GM23338 (cell line): Measurements from ENCODE around the gene RDH5. TPM values are rescaled to one million over a fixed set of nuclear protein-coding genes. Genes with fewer than 3 reads are reported as not detected.
A peak's percentile ranks its signal among the peaks of the same experiment; 100 is the strongest.

Experiments
- ATAC-seq: fragments of 200-7000 bp; cut with Tn5 transposase; 3 replicates; pipeline ENCODE4 v1.9.1; 2020
- DNase-seq: peaks from one replicate; pipeline ENCODE4 v3.0.0-alpha.2; 2015; ENCODE audit warnings: low spot score
- H2AFZ ChIP-seq: fragments of 200-600 bp; sonication (generic); 2 replicates; pipeline ENCODE4 v1.8.0; 2016; ENCODE audit warnings: antibody characterized with exemption, mild to moderate bottlenecking, moderate library complexity
- H3F3A ChIP-seq: fragments of 200-600 bp; sonication (generic); replicated peaks from 2 replicates; pipeline ENCODE4 v1.8.0; 2017; ENCODE audit warnings: antibody characterized with exemption, mixed run types, low read depth
- H3K27ac ChIP-seq: fragments of 200-600 bp; sonication (generic); 2 replicates; pipeline ENCODE4 v1.6.1; 2016; ENCODE audit warnings: low read depth
- H3K27me3 ChIP-seq: fragments of 200-600 bp; sonication (generic); 2 replicates; pipeline ENCODE4 v1.8.0; 2016; ENCODE audit warnings: mild to moderate bottlenecking, mixed run types, moderate library complexity; ENCODE audit not compliant: insufficient read depth
- H3K36me3 ChIP-seq: fragments of 200-600 bp; sonication (generic); 2 replicates; pipeline ENCODE4 v1.8.0; 2016; ENCODE audit warnings: mild to moderate bottlenecking; ENCODE audit not compliant: insufficient read depth
- H3K4me1 ChIP-seq: fragments of 200-600 bp; sonication (generic); 2 replicates; pipeline ENCODE4 v1.8.0; 2016; ENCODE audit warnings: mild to moderate bottlenecking, moderate library complexity; ENCODE audit not compliant: insufficient read depth
- H3K4me2 ChIP-seq: fragments of 200-600 bp; sonication (generic); 2 replicates; pipeline ENCODE4 v1.7.1; 2017; ENCODE audit warnings: mixed run types
- H3K4me3 ChIP-seq: fragments of 200-600 bp; sonication (generic); 2 replicates; pipeline ENCODE4 v1.6.1; 2016; ENCODE audit warnings: mixed run types
- H3K79me2 ChIP-seq: fragments of 200-600 bp; sonication (generic); replicated peaks from 2 replicates; pipeline ENCODE4 v1.8.0; 2017; ENCODE audit warnings: mild to moderate bottlenecking; ENCODE audit not compliant: insufficient read depth
- H3K9me2 ChIP-seq: fragments of 200-600 bp; sonication (generic); 2 replicates; pipeline ENCODE4 v1.8.0; 2017; ENCODE audit not compliant: insufficient read depth
- H4K20me1 ChIP-seq: fragments of 200-600 bp; sonication (generic); replicated peaks from 2 replicates; pipeline ENCODE4 v1.8.0; 2017; ENCODE audit warnings: mild to moderate bottlenecking; ENCODE audit not compliant: insufficient read depth
- H3K27ac Mint-ChIP-seq: 2 replicates; pipeline ENCODE4 v1.8.0; 2020; ENCODE audit warnings: inconsistent platforms, mild to moderate bottlenecking, moderate library complexity, mixed read lengths
- H3K27me3 Mint-ChIP-seq: 3 replicates; pipeline ENCODE4 v1.8.0; 2022; ENCODE audit warnings: low read depth, mild to moderate bottlenecking, moderate library complexity, mixed read lengths, inconsistent platforms; ENCODE audit not compliant: insufficient read depth, poor library complexity
- H3K36me3 Mint-ChIP-seq: 3 replicates; pipeline ENCODE4 v1.8.0; 2021; ENCODE audit warnings: low read depth, mild to moderate bottlenecking, inconsistent platforms, moderate library complexity, mixed read lengths
- H3K4me1 Mint-ChIP-seq: 3 replicates; pipeline ENCODE4 v1.8.0; 2020; ENCODE audit warnings: mild to moderate bottlenecking, inconsistent platforms, mixed read lengths
- H3K4me3 Mint-ChIP-seq: 3 replicates; pipeline ENCODE4 v1.8.0; 2021; ENCODE audit warnings: moderate library complexity, mild to moderate bottlenecking, inconsistent platforms, mixed read lengths
- H3K9me3 Mint-ChIP-seq: 3 replicates; pipeline ENCODE4 v1.8.0; 2020; ENCODE audit warnings: moderate library complexity, mild to moderate bottlenecking, inconsistent platforms, mixed read lengths
- EZH2phosphoT487 ChIP-seq: fragments of 200-600 bp; sonication (generic); IDR thresholded peaks from one replicate; pipeline ENCODE4 v1.8.1; 2018; ENCODE audit warnings: antibody characterized with exemption; ENCODE audit not compliant: unreplicated experiment
- JUNB ChIP-seq: IDR thresholded peaks from one replicate; pipeline ENCODE4 v1.6.1; 2016; ENCODE audit warnings: antibody characterized with exemption; ENCODE audit not compliant: unreplicated experiment
- NANOG ChIP-seq: IDR thresholded peaks from 2 replicates; pipeline ENCODE4 v1.6.1; 2016; ENCODE audit warnings: antibody characterized with exemption, borderline replicate concordance
- POLR2AphosphoS5 ChIP-seq: IDR thresholded peaks from 2 replicates; pipeline ENCODE4 v1.6.1; 2016; ENCODE audit warnings: antibody characterized with exemption, low read depth
- STAT1 ChIP-seq: IDR thresholded peaks from one replicate; pipeline ENCODE4 v1.6.1; 2016; ENCODE audit warnings: antibody characterized with exemption; ENCODE audit not compliant: unreplicated experiment
- polyA plus RNA-seq: library from polyadenylated mRNA; unstranded; fragments of >200 nt; fragmentation: Nextera tagmentation; extraction: Ambion mirVana; gene quantifications from 2 replicates; pipeline ENCODE4 v1.2.1, GENCODE V29; 2016
- total RNA-seq: library from RNA; depleted of rRNA; stranded (reverse); fragments of >200 nt; shearing (Covaris generic); gene quantifications from 2 replicates; pipeline ENCODE4 v1.2.3, GENCODE V29; 2014
- TF ChIP-seq, protein P1 (sequence below): IDR thresholded peaks from 2 replicates; pipeline ENCODE4 v1.6.1; 2016; ENCODE audit warnings: antibody characterized with exemption
- TF ChIP-seq, protein P2 (sequence below): fragments of 250-450 bp; sonication (Bioruptor Pico); IDR thresholded peaks from 2 replicates; pipeline ENCODE4 v1.5.0; 2020; ENCODE audit warnings: mild to moderate bottlenecking, moderate library complexity
- TF ChIP-seq, protein P3 (sequence below), 2 experiments: fragments of 200-600 bp in 1 of 2; sonication (generic) in 1 of 2; conservative IDR thresholded peaks; 2 replicates each; pipeline versions ENCODE4 v1.5.1 to v1.6.1; 2016 to 2017; ENCODE audit warnings: antibody characterized with exemption in 2 of 2, low read depth in 2 of 2, mild to moderate bottlenecking in 2 of 2, moderate library complexity in 1 of 2
- TF ChIP-seq, protein P4 (sequence below): IDR thresholded peaks from one replicate; pipeline ENCODE4 v1.6.1; 2018; ENCODE audit warnings: antibody characterized with exemption; ENCODE audit not compliant: unreplicated experiment

Gene RDH5
- total and polyA plus RNA-seq, 2 experiments from 2014 or later: 3.9 to 7.5 TPM

DNA sequence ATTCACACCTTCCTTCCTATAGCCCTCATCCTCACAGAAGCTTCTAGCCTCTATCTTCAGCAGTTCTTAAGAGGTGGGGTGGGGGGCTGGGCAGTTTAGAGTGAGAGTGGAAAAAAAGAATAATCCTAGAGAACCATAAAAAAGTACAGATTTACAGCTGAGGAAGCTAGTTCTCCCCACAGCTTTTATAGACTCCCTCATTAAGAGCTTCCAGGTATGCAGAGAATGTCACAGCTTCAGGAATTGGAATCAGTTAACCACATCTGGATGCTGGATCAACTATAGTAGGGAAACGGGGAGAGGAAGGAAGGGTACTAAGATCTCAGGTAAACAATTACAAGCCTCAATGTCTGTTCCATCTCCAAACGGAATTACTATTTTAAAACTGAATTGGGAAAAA lies 35.1 kb downstream of the RDH5 start (continued):
- TF ChIP-seq, protein P1, sequence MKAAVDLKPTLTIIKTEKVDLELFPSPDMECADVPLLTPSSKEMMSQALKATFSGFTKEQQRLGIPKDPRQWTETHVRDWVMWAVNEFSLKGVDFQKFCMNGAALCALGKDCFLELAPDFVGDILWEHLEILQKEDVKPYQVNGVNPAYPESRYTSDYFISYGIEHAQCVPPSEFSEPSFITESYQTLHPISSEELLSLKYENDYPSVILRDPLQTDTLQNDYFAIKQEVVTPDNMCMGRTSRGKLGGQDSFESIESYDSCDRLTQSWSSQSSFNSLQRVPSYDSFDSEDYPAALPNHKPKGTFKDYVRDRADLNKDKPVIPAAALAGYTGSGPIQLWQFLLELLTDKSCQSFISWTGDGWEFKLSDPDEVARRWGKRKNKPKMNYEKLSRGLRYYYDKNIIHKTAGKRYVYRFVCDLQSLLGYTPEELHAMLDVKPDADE: no peak
- TF ChIP-seq, protein P2, sequence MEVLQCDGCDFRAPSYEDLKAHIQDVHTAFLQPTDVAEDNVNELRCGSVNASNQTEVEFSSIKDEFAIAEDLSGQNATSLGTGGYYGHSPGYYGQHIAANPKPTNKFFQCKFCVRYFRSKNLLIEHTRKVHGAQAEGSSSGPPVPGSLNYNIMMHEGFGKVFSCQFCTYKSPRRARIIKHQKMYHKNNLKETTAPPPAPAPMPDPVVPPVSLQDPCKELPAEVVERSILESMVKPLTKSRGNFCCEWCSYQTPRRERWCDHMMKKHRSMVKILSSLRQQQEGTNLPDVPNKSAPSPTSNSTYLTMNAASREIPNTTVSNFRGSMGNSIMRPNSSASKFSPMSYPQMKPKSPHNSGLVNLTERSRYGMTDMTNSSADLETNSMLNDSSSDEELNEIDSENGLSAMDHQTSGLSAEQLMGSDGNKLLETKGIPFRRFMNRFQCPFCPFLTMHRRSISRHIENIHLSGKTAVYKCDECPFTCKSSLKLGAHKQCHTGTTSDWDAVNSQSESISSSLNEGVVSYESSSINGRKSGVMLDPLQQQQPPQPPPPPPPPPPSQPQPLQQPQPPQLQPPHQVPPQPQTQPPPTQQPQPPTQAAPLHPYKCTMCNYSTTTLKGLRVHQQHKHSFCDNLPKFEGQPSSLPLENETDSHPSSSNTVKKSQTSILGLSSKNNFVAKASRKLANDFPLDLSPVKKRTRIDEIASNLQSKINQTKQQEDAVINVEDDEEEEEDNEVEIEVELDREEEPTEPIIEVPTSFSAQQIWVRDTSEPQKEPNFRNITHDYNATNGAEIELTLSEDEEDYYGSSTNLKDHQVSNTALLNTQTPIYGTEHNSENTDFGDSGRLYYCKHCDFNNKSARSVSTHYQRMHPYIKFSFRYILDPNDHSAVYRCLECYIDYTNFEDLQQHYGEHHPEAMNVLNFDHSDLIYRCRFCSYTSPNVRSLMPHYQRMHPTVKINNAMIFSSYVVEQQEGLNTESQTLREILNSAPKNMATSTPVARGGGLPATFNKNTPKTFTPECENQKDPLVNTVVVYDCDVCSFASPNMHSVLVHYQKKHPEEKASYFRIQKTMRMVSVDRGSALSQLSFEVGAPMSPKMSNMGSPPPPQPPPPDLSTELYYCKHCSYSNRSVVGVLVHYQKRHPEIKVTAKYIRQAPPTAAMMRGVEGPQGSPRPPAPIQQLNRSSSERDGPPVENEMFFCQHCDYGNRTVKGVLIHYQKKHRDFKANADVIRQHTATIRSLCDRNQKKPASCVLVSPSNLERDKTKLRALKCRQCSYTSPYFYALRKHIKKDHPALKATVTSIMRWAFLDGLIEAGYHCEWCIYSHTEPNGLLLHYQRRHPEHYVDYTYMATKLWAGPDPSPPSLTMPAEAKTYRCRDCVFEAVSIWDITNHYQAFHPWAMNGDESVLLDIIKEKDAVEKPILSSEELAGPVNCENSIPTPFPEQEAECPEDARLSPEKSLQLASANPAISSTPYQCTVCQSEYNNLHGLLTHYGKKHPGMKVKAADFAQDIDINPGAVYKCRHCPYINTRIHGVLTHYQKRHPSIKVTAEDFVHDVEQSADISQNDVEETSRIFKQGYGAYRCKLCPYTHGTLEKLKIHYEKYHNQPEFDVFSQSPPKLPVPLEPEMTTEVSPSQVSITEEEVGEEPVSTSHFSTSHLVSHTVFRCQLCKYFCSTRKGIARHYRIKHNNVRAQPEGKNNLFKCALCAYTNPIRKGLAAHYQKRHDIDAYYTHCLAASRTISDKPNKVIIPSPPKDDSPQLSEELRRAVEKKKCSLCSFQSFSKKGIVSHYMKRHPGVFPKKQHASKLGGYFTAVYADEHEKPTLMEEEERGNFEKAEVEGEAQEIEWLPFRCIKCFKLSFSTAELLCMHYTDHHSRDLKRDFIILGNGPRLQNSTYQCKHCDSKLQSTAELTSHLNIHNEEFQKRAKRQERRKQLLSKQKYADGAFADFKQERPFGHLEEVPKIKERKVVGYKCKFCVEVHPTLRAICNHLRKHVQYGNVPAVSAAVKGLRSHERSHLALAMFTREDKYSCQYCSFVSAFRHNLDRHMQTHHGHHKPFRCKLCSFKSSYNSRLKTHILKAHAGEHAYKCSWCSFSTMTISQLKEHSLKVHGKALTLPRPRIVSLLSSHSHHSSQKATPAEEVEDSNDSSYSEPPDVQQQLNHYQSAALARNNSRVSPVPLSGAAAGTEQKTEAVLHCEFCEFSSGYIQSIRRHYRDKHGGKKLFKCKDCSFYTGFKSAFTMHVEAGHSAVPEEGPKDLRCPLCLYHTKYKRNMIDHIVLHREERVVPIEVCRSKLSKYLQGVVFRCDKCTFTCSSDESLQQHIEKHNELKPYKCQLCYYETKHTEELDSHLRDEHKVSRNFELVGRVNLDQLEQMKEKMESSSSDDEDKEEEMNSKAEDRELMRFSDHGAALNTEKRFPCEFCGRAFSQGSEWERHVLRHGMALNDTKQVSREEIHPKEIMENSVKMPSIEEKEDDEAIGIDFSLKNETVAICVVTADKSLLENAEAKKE (CRISPR knock-in tag): no peak

DNA sequence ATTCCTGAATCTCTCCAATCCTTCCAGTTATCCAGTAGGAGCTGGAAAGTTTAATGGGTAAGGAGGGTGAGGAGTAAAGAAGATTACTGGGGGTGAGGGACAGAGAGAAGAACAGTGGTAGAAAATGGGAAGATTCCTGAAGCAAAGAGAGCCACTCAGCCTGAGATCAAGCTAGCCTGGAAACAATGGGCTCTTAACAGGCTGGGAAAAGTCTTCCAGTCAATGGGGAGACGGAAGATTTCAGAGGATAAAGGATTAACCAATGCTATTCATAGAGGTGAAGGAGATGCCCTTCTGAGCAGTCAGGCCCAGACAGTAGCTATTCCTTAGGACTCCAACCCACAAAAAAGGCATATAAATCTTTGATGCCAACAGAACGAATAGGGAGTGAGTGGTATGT lies 37.5 kb downstream of the RDH5 start:
- Mint-ChIP-seq H3K27me3 (peaks cover 7% of the 10 kb centered on the region), H3K27ac (no peak overlapping the region; the same call in 1 of the 2 replicates), H3K4me1 (peaks cover 19% of the 10 kb centered on the region), H3K4me3 (no peak overlapping the region), H3K36me3 (peaks cover 68% of the 10 kb centered on the region), H3K9me3 (no peaks in the 10 kb centered on the region; the same call in 2 of the 3 replicates)
- Histone ChIP-seq H2AFZ (no peak overlapping the region), H3K9me2 (0 out of 2 replicates have a peak, but pooled peaks cover 3% of the 10 kb centered on the region), H3K27ac (peak overlapping the region; percentile 72), H3K36me3 (peaks cover 36% of the 10 kb centered on the region), H3K27me3 (no peaks in the 10 kb centered on the region), H3K4me1 (no peaks in the 10 kb centered on the region), H3F3A (peaks cover 19% of the 10 kb centered on the region; the same call in 1 of the 2 replicates), H3K4me3 (no peak overlapping the region), H3K4me2 (no peak overlapping the region), H4K20me1 (peaks cover 49% of the 10 kb centered on the region), H3K79me2 (no peaks in the 10 kb centered on the region)
- ATAC-seq: peak; percentile 12
- DNase-seq: no peak
- TF ChIP-seq NANOG (no peak), POLR2AphosphoS5 (no peak), EZH2phosphoT487 (no peak), STAT1 (no peak), JUNB (no peak)
- TF ChIP-seq, protein P3, sequence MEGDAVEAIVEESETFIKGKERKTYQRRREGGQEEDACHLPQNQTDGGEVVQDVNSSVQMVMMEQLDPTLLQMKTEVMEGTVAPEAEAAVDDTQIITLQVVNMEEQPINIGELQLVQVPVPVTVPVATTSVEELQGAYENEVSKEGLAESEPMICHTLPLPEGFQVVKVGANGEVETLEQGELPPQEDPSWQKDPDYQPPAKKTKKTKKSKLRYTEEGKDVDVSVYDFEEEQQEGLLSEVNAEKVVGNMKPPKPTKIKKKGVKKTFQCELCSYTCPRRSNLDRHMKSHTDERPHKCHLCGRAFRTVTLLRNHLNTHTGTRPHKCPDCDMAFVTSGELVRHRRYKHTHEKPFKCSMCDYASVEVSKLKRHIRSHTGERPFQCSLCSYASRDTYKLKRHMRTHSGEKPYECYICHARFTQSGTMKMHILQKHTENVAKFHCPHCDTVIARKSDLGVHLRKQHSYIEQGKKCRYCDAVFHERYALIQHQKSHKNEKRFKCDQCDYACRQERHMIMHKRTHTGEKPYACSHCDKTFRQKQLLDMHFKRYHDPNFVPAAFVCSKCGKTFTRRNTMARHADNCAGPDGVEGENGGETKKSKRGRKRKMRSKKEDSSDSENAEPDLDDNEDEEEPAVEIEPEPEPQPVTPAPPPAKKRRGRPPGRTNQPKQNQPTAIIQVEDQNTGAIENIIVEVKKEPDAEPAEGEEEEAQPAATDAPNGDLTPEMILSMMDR (conservative IDR thresholded peaks at IDR 0.05; ENCODE audit: low read depth in 2 of 2): no peak
- TF ChIP-seq, protein P4, sequence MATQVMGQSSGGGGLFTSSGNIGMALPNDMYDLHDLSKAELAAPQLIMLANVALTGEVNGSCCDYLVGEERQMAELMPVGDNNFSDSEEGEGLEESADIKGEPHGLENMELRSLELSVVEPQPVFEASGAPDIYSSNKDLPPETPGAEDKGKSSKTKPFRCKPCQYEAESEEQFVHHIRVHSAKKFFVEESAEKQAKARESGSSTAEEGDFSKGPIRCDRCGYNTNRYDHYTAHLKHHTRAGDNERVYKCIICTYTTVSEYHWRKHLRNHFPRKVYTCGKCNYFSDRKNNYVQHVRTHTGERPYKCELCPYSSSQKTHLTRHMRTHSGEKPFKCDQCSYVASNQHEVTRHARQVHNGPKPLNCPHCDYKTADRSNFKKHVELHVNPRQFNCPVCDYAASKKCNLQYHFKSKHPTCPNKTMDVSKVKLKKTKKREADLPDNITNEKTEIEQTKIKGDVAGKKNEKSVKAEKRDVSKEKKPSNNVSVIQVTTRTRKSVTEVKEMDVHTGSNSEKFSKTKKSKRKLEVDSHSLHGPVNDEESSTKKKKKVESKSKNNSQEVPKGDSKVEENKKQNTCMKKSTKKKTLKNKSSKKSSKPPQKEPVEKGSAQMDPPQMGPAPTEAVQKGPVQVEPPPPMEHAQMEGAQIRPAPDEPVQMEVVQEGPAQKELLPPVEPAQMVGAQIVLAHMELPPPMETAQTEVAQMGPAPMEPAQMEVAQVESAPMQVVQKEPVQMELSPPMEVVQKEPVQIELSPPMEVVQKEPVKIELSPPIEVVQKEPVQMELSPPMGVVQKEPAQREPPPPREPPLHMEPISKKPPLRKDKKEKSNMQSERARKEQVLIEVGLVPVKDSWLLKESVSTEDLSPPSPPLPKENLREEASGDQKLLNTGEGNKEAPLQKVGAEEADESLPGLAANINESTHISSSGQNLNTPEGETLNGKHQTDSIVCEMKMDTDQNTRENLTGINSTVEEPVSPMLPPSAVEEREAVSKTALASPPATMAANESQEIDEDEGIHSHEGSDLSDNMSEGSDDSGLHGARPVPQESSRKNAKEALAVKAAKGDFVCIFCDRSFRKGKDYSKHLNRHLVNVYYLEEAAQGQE: no peak
- TF ChIP-seq, protein P1: no peak
